Cardiac septum (tissue), 1 donor: Measurements from ENCODE around the gene DESI2. TPM values are rescaled to one million over a fixed set of nuclear protein-coding genes. Genes with fewer than 3 reads are reported as not detected.
"Not testable (repeated sequence)": the region's sequence is repeated elsewhere in the genome, so short reads cannot be mapped to it uniquely, and the experiment has no call there.

Experiments
- DNase-seq: peaks from one replicate; pipeline ENCODE4 v3.0.0-alpha.2; 2020; ENCODE audit warnings: low spot score
- intact Hi-C: fragments of 100-400 bp; cut with DNase I; formaldehyde crosslinking; loops from one replicate; pipeline ENCODE4 v1.14.0; 2022
- total RNA-seq: library from RNA; stranded (reverse); fragmentation: NEBNext Ultra II Directional; extraction: Animal tissue kit (Norgen Biotek cat#: 25700); gene quantifications from one replicate; pipeline ENCODE4 v1.2.1, GENCODE V29; 2021
- donor health status: DM: no; HTN: no; CAD: no.

The DESI2 gene
- total RNA-seq, 1 donor from 2014 or later: 23.0 TPM

GRCh38 chr1:244653439-244654107, 647 bp downstream of the DESI2 start:
- DNase-seq: no peak
- intact Hi-C loops: loop anchor here (2.0 to 10.0 kb wide), 6 partner anchors 79 to 606 kb away; partner anchors contain the start of gene HNRNPU

- no peak for DNase-seq
- intact Hi-C loops: loop anchor here (5.0 to 10.0 kb wide), 3 partner anchors 78 to 607 kb away; a partner anchor contains a TSS
Observed at GRCh38 chr1:244654108-244655038, 1.4 kb downstream of the DESI2 start.

- no peak for DNase-seq
- intact Hi-C loops: loop anchor here (10.0 kb wide), 1 partner anchor 390 kb away; no protein-coding TSS in a partner anchor
Observed at GRCh38 chr1:244655186-244655585, 2.3 kb downstream of the DESI2 start.

GRCh38 chr1:244657421-244657820, 4.5 kb downstream of the DESI2 start:
- DNase-seq: no peak
- intact Hi-C loops: loop anchor here (10.0 kb wide), 1 partner anchor 387 kb away; no protein-coding TSS in a partner anchor

- intact Hi-C loops: loop anchor here (10.0 kb wide), 1 partner anchor 385 kb away; no protein-coding TSS in a partner anchor
- no peak for DNase-seq
Observed at GRCh38 chr1:244659694-244660093, 6.8 kb downstream of the DESI2 start.

- intact Hi-C loops: no loop called here
- no peak for DNase-seq
Observed at GRCh38 chr1:244660595-244660994, 7.7 kb downstream of the DESI2 start.

GRCh38 chr1:244661569-244662312, 8.8 kb downstream of the DESI2 start:
- intact Hi-C loops, DNase-seq: not testable (repeated sequence)

- intact Hi-C loops: no loop called here
- no peak for DNase-seq
Observed at GRCh38 chr1:244662599-244662998, 9.7 kb downstream of the DESI2 start.

- intact Hi-C loops: no loop called here
- no peak for DNase-seq
Observed at GRCh38 chr1:244664353-244664752, 11.4 kb downstream of the DESI2 start.

GRCh38 chr1:244665771-244666217, 12.9 kb downstream of the DESI2 start:
- DNase-seq: no peak
- intact Hi-C loops: no loop called here

GRCh38 chr1:244666672-244667418, 13.9 kb downstream of the DESI2 start:
- intact Hi-C loops: not testable (repeated sequence)

GRCh38 chr1:244667797-244668196, 14.9 kb downstream of the DESI2 start:
- no peak for DNase-seq
- intact Hi-C loops: no loop called here

More at GRCh38 chr1:244666672-244667418, 13.9 kb downstream of the DESI2 start:
- not testable (repeated sequence) for DNase-seq

GRCh38 chr1:244672946-244673682, 20.2 kb downstream of the DESI2 start:
- DNase-seq: no peak
- intact Hi-C loops: no loop called here

GRCh38 chr1:244674446-244674845, 21.5 kb downstream of the DESI2 start:
- intact Hi-C loops: no loop called here
- DNase-seq: no peak

GRCh38 chr1:244675167-244675566, 22.2 kb downstream of the DESI2 start:
- no peak for DNase-seq
- intact Hi-C loops: no loop called here

- intact Hi-C loops: no loop called here
- no peak for DNase-seq
Observed at GRCh38 chr1:244678697-244679096, 25.8 kb downstream of the DESI2 start.

GRCh38 chr1:244680667-244681066, 27.7 kb downstream of the DESI2 start:
- no peak for DNase-seq
- intact Hi-C loops: no loop called here

- DNase-seq, intact Hi-C loops: not testable (repeated sequence)
Observed at GRCh38 chr1:244682087-244682486, 29.2 kb downstream of the DESI2 start.
